Mammary epithelial cell (primary cell): Measurements from ENCODE around the gene CSNK1G3.

Experiments used
- CTCF ChIP-seq, 2 donors: IDR thresholded peaks in 1 of 2; conservative IDR thresholded peaks in 1 of 2; 2 replicates each; pipeline ENCODE4 v1.5.1; 2011 to 2012; ENCODE audit warnings: inconsistent platforms in 2 of 2, low read length in 2 of 2, mild to moderate bottlenecking in 2 of 2, control low read depth in 1 of 2, low read depth in 1 of 2; ENCODE audit not compliant: insufficient read depth in 1 of 2; ENCODE audit errors: extremely low read depth in 1 of 2
- EZH2 ChIP-seq: IDR thresholded peaks from 2 replicates; pipeline ENCODE4 v1.6.1; 2012; ENCODE audit warnings: low read length, inconsistent platforms, borderline replicate concordance

DNA sequence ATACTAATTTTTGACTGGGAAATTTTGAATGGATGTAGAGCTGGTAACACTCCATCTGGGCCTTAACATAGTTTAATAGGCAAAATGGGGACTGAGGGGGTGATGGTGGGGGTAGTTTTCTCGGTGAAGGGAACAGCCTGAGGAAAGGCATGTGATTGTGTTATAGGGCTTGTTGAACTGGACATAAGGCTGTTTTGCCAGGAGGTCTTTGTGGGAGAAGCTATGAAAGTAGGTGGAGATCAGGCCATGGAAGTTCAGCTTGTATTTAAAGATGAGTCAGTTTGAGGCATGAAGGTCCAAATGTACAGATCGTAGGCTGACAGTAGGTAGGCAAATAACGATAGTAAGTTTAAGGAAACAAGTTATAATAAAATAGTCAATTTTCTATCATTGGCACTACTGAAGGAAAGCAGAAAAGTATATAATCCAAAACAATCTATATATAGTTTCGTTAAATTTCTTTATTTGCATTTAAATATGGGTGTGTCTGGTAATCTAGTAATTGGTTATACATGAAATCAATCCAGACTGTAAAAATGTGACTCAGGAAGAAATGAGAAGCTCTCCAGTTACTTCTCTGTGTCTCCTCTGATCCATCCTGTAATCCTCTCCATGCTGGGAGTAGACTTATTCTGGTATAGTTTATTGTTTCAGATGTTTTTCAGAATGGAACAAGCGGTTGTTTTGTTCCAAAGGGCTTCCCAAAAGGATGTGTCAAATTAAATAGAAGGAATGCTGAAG is 2.8 kb downstream of the CSNK1G3 start:
- TF ChIP-seq CTCF (conservative IDR thresholded peaks at IDR 0.05 in 1 of 2, IDR thresholded peaks at IDR 0.05 in 1 of 2; ENCODE audit: extremely low read depth in 1 of 2, insufficient read depth in 1 of 2, low read depth in 1 of 2, low read length in 2 of 2) (no peak), EZH2 (no peak)
